Measurements from ENCODE around the gene PNLIPRP2. TPM values are rescaled to one million over a fixed set of nuclear protein-coding genes. Genes with fewer than 3 reads are reported as not detected.

Gene PNLIPRP2
- polyA plus RNA-seq, 1 of the 3 experiments (the other 2 are of a cell fraction): not detected

- Histone ChIP-seq H3F3A (replicated peaks; ENCODE audit: insufficient read depth) (no peaks in the 10 kb centered on the region), H3K36me3 (replicated peaks in 1 of 2; ENCODE audit: control insufficient read depth in 1 of 2, insufficient read depth in 2 of 2, low read length in 1 of 2) (no peaks in the 10 kb centered on the region), H3K9me2 (no peaks in the 10 kb centered on the region), H3K79me2 (ENCODE audit: insufficient read depth) (no peaks in the 10 kb centered on the region), H3K4me2 (no peak overlapping the region), H2AFZ (ENCODE audit: low read depth) (no peak overlapping the region), H3K4me1 (ENCODE audit: control insufficient read depth in 1 of 2, insufficient read depth in 2 of 2, low read depth in 1 of 2, low read length in 1 of 2) (peaks cover 5 to 6% of the 10 kb centered on the region in 2 experiments; a peak in 1 of 4 replicates), H3K27ac (ENCODE audit: low read depth in 2 of 2, low read length in 1 of 2) (no peak overlapping the region), H3K4me3 (ENCODE audit: low read depth in 2 of 2, low read length in 1 of 2) (no peak overlapping the region), H4K20me1 (ENCODE audit: insufficient read depth) (no peaks in the 10 kb centered on the region), H3K9me3 (no peaks in the 10 kb centered on the region), H3K9ac (no peak overlapping the region), H3K27me3 (ENCODE audit: insufficient read depth) (no peaks in the 10 kb centered on the region)
- POLR2A ChIA-PET: no interaction called here
- TF ChIP-seq EP300 (IDR thresholded peaks at IDR 0.05; ENCODE audit: borderline replicate concordance in 1 of 2, low read depth in 1 of 2, low read length in 1 of 2): no peak
- TF ChIP-seq RXRA (IDR thresholded peaks at IDR 0.05; ENCODE audit: borderline replicate concordance, low read depth): no peak
- no peak for TF ChIP-seq NFIC (IDR thresholded peaks at IDR 0.05; ENCODE audit: borderline replicate concordance)
- TF ChIP-seq TAF1 (IDR thresholded peaks at IDR 0.05; ENCODE audit: borderline replicate concordance, low read depth, low read length): no peak
- TF ChIP-seq RAD21 (IDR thresholded peaks at IDR 0.05; ENCODE audit: low read length): no peak
- TF ChIP-seq, protein P1, sequence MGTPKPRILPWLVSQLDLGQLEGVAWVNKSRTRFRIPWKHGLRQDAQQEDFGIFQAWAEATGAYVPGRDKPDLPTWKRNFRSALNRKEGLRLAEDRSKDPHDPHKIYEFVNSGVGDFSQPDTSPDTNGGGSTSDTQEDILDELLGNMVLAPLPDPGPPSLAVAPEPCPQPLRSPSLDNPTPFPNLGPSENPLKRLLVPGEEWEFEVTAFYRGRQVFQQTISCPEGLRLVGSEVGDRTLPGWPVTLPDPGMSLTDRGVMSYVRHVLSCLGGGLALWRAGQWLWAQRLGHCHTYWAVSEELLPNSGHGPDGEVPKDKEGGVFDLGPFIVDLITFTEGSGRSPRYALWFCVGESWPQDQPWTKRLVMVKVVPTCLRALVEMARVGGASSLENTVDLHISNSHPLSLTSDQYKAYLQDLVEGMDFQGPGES (IDR thresholded peaks at IDR 0.05; ENCODE audit: low read depth, low read length): no peak
- TF ChIP-seq YY1 (IDR thresholded peaks at IDR 0.05; ENCODE audit: low read depth): no peak
- TF ChIP-seq, protein P2, sequence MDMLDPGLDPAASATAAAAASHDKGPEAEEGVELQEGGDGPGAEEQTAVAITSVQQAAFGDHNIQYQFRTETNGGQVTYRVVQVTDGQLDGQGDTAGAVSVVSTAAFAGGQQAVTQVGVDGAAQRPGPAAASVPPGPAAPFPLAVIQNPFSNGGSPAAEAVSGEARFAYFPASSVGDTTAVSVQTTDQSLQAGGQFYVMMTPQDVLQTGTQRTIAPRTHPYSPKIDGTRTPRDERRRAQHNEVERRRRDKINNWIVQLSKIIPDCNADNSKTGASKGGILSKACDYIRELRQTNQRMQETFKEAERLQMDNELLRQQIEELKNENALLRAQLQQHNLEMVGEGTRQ (IDR thresholded peaks at IDR 0.05; ENCODE audit: borderline replicate concordance, low read depth, low read length): no peak
- TF ChIP-seq FOXM1 (IDR thresholded peaks at IDR 0.05; ENCODE audit: low read depth): no peak
- no peak for TF ChIP-seq SIN3A (IDR thresholded peaks at IDR 0.05; ENCODE audit: borderline replicate concordance, low read depth, low read length)
- TF ChIP-seq, protein P3, sequence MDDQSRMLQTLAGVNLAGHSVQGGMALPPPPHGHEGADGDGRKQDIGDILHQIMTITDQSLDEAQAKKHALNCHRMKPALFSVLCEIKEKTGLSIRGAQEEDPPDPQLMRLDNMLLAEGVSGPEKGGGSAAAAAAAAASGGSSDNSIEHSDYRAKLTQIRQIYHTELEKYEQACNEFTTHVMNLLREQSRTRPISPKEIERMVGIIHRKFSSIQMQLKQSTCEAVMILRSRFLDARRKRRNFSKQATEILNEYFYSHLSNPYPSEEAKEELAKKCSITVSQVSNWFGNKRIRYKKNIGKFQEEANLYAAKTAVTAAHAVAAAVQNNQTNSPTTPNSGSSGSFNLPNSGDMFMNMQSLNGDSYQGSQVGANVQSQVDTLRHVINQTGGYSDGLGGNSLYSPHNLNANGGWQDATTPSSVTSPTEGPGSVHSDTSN (IDR thresholded peaks at IDR 0.05): no peak
- TF ChIP-seq, protein P4, sequence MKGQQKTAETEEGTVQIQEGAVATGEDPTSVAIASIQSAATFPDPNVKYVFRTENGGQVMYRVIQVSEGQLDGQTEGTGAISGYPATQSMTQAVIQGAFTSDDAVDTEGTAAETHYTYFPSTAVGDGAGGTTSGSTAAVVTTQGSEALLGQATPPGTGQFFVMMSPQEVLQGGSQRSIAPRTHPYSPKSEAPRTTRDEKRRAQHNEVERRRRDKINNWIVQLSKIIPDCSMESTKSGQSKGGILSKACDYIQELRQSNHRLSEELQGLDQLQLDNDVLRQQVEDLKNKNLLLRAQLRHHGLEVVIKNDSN (IDR thresholded peaks at IDR 0.05; ENCODE audit: borderline replicate concordance, low read depth): no peak
- no peak for TF ChIP-seq TCF12 (IDR thresholded peaks at IDR 0.05)
- TF ChIP-seq POLR2AphosphoS5 (IDR thresholded peaks at IDR 0.05; ENCODE audit: low read depth, low read length): no peak
- DNase-seq: no peak
- 71% methylated on average over 6 of the region's 6 CpGs for WGBS (ENCODE audit: low lambda C conversion rate)
- CTCF ChIA-PET: interaction anchor here (0.7 to 9.2 kb wide), 7 partner anchors 9 to 487 kb away, joined by 3 to 218 read pairs (median 4); no protein-coding TSS in a partner anchor
Observed at GRCh38 chr10:116687633-116688032, 66.9 kb downstream of the PNLIPRP2 start.
